ENCODE results near the gene DCAF5. TPM values are rescaled to one million over a fixed set of nuclear protein-coding genes. Genes with fewer than 3 reads are reported as not detected.
"Not testable (repeated sequence)": the region's sequence is repeated elsewhere in the genome, so short reads cannot be mapped to it uniquely, and the experiment has no call there.

Gene DCAF5
- total RNA-seq, 2 experiments from 2014 or later: 44.6 to 48.9 TPM

DNA sequence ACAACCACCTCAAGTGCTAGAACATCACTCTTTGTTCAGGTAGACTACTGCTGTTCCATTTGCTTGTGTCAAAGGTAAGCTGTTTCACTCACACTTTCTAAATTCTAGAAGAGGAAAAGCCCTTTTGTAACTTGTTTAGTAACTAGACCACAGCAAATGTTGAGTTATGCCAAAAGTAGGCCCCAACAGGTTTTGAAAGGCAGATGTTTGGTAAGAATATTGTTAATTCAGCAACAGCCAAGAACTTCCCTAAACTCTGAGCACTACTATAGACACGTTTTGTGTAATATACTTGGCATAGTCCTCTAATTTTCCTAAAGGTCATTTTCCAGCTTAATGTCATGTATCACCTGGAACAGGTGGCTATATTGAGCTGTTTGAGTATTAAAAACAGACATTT lies 79.0 kb downstream of the DCAF5 start:
- H3K36me3 Mint-ChIP-seq (ENCODE audit: low read depth): peaks cover 26% of the 10 kb centered on the region
- CTCF ChIA-PET: interaction anchor here (0.6 to 0.9 kb wide), 2 partner anchors 8 to 77 kb away, joined by 3 read pairs; no protein-coding TSS in a partner anchor
- POLR2A ChIA-PET: no interaction called here
- H3K27ac Mint-ChIP-seq: no peak overlapping the region
- H3K27me3 Mint-ChIP-seq: no peaks in the 10 kb centered on the region
- H3K4me1 Mint-ChIP-seq: no peaks in the 10 kb centered on the region
- H3K9me3 Mint-ChIP-seq: no peaks in the 10 kb centered on the region
- no peak overlapping the region for H3K4me3 Mint-ChIP-seq
- no peak for DNase-seq

- no peaks in the 10 kb centered on the region for H3K4me1 Mint-ChIP-seq
- no peak overlapping the region for H3K27ac Mint-ChIP-seq
- DNase-seq: no peak
- H3K36me3 Mint-ChIP-seq (ENCODE audit: low read depth): peaks cover 23% of the 10 kb centered on the region
- POLR2A ChIA-PET: no interaction called here
- no peaks in the 10 kb centered on the region for H3K27me3 Mint-ChIP-seq
- CTCF ChIA-PET: interaction anchor here (0.6 kb wide), 1 partner anchor 77 kb away, joined by 3 read pairs; no protein-coding TSS in a partner anchor
- H3K4me3 Mint-ChIP-seq: no peak overlapping the region
- H3K9me3 Mint-ChIP-seq: no peaks in the 10 kb centered on the region
These were observed 79.5 kb downstream of the DCAF5 start for GRCh38 chr14:69073429-69073828.

DNA sequence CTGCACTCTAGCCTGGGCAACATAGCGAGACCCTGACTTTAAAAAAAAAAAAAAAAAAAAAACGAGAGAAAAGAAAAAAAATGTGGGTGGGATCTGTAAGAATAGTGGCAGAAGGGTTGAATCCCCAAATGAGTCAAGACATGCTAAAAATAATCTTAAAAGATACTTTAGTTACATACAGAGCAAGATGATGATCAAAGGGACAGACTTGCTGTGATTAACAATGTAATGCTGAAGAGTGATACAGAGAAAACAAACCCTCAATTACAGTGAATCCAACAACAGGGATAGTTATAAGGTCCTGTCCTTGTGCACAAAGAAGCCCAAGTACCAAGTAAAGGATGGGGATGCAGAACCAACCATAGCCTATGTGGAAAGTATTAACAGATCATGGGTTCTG lies 80.3 kb downstream of the DCAF5 start:
- Mint-ChIP-seq H3K4me1 (no peaks in the 10 kb centered on the region), H3K4me3 (no peak overlapping the region), H3K9me3 (no peaks in the 10 kb centered on the region), H3K27ac (no peak overlapping the region), H3K27me3 (no peaks in the 10 kb centered on the region), H3K36me3 (ENCODE audit: low read depth) (peaks cover 28% of the 10 kb centered on the region)
- ChIA-PET CTCF (interaction anchor here (0.8 kb wide), 1 partner anchor 1044 kb away, joined by 3 read pairs; no protein-coding TSS in a partner anchor), POLR2A (no interaction called here)
- no peak for DNase-seq

- POLR2A ChIA-PET: no interaction called here
- H3K4me3 Mint-ChIP-seq: no peak overlapping the region
- H3K27ac Mint-ChIP-seq: peak overlapping the region; percentile 41
- H3K27me3 Mint-ChIP-seq: no peaks in the 10 kb centered on the region
- DNase-seq: no peak
- peaks cover 32% of the 10 kb centered on the region for H3K36me3 Mint-ChIP-seq (ENCODE audit: low read depth)
- CTCF ChIA-PET: interaction anchor here (1.0 kb wide), 1 partner anchor 13 kb away, joined by 3 read pairs; no protein-coding TSS in a partner anchor
- peaks cover 5% of the 10 kb centered on the region for H3K4me1 Mint-ChIP-seq
- no peaks in the 10 kb centered on the region for H3K9me3 Mint-ChIP-seq
These were observed 84.0 kb downstream of the DCAF5 start for GRCh38 chr14:69068744-69069421.

GRCh38 chr14:69066396-69067171 lies 86.3 kb downstream of the DCAF5 start:
- POLR2A ChIA-PET: no interaction called here
- no peak for DNase-seq
- CTCF ChIA-PET: interaction anchor here (0.7 kb wide), 1 partner anchor 152 kb away, joined by 3 read pairs; no protein-coding TSS in a partner anchor
- peaks cover 42% of the 10 kb centered on the region for H3K36me3 Mint-ChIP-seq (ENCODE audit: low read depth)
- no peaks in the 10 kb centered on the region for H3K9me3 Mint-ChIP-seq
- no peak overlapping the region for H3K4me3 Mint-ChIP-seq
- no peaks in the 10 kb centered on the region for H3K27me3 Mint-ChIP-seq
- peaks cover 5% of the 10 kb centered on the region for H3K4me1 Mint-ChIP-seq
- H3K27ac Mint-ChIP-seq: no peak overlapping the region

DNA sequence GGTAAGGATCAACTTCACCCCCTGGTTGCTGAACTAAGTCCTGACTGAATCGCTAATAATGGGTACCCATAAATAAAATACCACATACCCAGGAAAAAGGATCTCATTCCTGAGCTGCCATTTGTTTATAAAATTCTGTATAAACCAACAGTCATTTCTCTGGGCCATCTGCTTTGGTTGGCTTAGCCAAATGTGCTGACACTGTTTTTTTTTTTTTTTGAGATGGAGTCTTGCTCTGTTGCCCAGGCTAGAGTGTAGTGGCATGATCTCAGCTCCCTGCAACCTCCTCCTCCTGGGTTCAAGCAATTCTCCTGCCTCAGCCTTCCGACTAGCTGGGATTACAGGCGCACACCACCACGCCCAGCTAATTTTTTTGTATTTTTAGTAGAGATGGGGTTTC lies 87.0 kb downstream of the DCAF5 start:
- CTCF ChIA-PET: interaction anchor here (0.6 to 0.8 kb wide), 2 partner anchors 8 to 32 kb away, joined by 3 read pairs; no protein-coding TSS in a partner anchor
- peaks cover 47% of the 10 kb centered on the region for H3K36me3 Mint-ChIP-seq (ENCODE audit: low read depth)

GRCh38 chr14:69064596-69064995 lies 88.3 kb downstream of the DCAF5 start:
- ChIA-PET CTCF (interaction anchor here (0.7 to 1.0 kb wide), 2 partner anchors 12 to 21 kb away, joined by 3 read pairs; no protein-coding TSS in a partner anchor), POLR2A (no interaction called here)
- Mint-ChIP-seq H3K4me1 (peaks cover 5% of the 10 kb centered on the region), H3K36me3 (ENCODE audit: low read depth) (peaks cover 50% of the 10 kb centered on the region), H3K9me3 (no peaks in the 10 kb centered on the region), H3K27ac (no peak overlapping the region), H3K27me3 (no peaks in the 10 kb centered on the region), H3K4me3 (no peak overlapping the region)
- no peak for DNase-seq

More for the DNA sequence above, 87.0 kb downstream of the DCAF5 start:
- H3K9me3 Mint-ChIP-seq, POLR2A ChIA-PET, H3K27me3 Mint-ChIP-seq, H3K4me3 Mint-ChIP-seq, H3K4me1 Mint-ChIP-seq, DNase-seq, H3K27ac Mint-ChIP-seq: not testable (repeated sequence)

GRCh38 chr14:69059658-69060623 lies 93.0 kb downstream of the DCAF5 start:
- Mint-ChIP-seq H3K36me3 (ENCODE audit: low read depth) (peaks cover 48% of the 10 kb centered on the region), H3K27me3 (no peaks in the 10 kb centered on the region), H3K27ac (no peak overlapping the region), H3K9me3 (no peaks in the 10 kb centered on the region), H3K4me3 (no peak overlapping the region), H3K4me1 (peaks cover 14% of the 10 kb centered on the region)
- no peak for DNase-seq
- POLR2A ChIA-PET: interaction anchor here (0.6 kb wide), 1 partner anchor 82 kb away, joined by 3 read pairs; no protein-coding TSS in a partner anchor
- CTCF ChIA-PET: interaction anchor here (0.6 kb wide), 4 partner anchors 35 to 1203 kb away, joined by 3 to 4 read pairs (median 3); no protein-coding TSS in a partner anchor

DNA sequence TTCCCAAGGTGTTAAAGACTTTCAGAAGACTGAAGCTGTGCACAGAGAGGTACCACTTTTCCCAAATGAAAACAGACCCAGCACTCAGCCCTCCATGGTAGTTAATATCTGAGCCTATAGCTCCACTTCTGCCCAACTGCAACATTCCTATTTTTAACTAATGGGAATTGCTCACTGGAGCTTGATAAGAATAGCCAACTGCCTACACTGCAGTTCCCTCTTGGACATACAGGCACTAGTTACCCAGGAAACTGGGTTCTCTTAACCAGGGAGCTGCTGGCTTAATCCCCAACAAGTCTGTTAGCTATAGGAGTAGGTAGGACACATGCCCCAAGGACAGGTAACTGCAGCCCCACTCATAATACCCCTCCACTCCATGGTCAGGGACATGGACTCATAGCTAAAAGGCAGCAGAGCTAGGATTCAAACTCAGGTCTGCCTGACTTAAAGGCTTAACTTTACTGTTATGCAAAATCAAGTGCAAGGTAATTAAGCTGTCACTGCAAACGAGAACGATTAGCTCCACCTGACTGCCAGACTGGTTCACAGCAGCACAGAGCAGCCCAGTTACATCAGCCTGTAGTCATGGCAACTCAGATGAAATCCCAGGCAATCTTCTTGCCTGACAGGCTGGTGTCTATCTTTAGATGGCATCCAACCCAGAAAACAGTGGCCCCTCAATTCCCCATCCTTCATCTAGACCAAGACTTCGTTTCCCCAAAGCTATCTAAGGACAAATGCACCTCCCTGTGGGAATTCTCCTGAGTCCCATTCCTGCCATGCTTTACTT lies 96.7 kb downstream of the DCAF5 start:
- no peaks in the 10 kb centered on the region for H3K9me3 Mint-ChIP-seq
- peak overlapping the region; percentile 58 for H3K27ac Mint-ChIP-seq
- H3K4me1 Mint-ChIP-seq: peaks cover 14% of the 10 kb centered on the region
- no peak for DNase-seq
- peaks cover 49% of the 10 kb centered on the region for H3K36me3 Mint-ChIP-seq (ENCODE audit: low read depth)
- ChIA-PET POLR2A (no interaction called here), CTCF (interaction anchor here (0.5 to 1.2 kb wide), 2 partner anchors 12 to 212 kb away, joined by 3 read pairs; no protein-coding TSS in a partner anchor)
- no peaks in the 10 kb centered on the region for H3K27me3 Mint-ChIP-seq
- H3K4me3 Mint-ChIP-seq: no peak overlapping the region

GRCh38 chr14:69055125-69055524 lies 97.8 kb downstream of the DCAF5 start:
- Mint-ChIP-seq H3K27me3 (no peaks in the 10 kb centered on the region), H3K4me3 (no peak overlapping the region), H3K9me3 (no peaks in the 10 kb centered on the region), H3K36me3 (ENCODE audit: low read depth) (peaks cover 47% of the 10 kb centered on the region), H3K4me1 (peaks cover 14% of the 10 kb centered on the region), H3K27ac (no peak overlapping the region)
- CTCF ChIA-PET: no interaction called here
- POLR2A ChIA-PET: no interaction called here
- DNase-seq: no peak

DNA sequence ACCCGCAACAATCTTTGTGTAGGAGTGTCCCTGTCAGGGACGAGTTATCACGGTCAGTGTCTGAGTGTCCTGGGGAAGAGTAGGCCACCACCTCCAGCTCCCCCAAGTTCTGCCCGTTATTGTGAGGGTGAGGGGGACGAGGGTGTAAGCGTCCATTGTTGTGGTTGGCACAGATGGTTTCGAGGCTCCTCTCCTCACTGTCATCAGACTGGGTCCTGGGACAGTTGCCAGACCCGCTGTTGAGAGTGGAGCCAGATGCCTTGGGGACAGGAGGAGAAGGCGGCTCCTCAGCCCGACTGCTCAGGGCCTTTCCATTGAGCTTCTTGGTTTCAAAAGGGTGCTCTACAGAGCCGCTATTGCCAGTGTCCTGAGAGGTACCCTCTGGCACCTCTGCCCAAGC lies 98.9 kb downstream of the DCAF5 start:
- peaks cover 14% of the 10 kb centered on the region for H3K4me1 Mint-ChIP-seq
- H3K27me3 Mint-ChIP-seq: no peaks in the 10 kb centered on the region
- H3K9me3 Mint-ChIP-seq: no peaks in the 10 kb centered on the region
- no peak overlapping the region for H3K27ac Mint-ChIP-seq
- CTCF ChIA-PET: interaction anchor here (1.1 kb wide), 1 partner anchor 85 kb away, joined by 4 read pairs; no protein-coding TSS in a partner anchor
- no peak overlapping the region for H3K4me3 Mint-ChIP-seq
- peaks cover 42% of the 10 kb centered on the region for H3K36me3 Mint-ChIP-seq (ENCODE audit: low read depth)
- no peak for DNase-seq
- POLR2A ChIA-PET: no interaction called here

Data from activated CD4-positive, alpha-beta T cell treated with anti-CD3 and anti-CD28 coated beads, Interleukin-2, amount 10 ng/mL, durations not matched to agents 7 days and 5 days (primary cell).